ENCODE measurements around the gene DCHS2.

DCHS2 gene

GRCh38 chr4:154444958-154445357 is 46.6 kb downstream of the DCHS2 start:
- H3K4me3 ChIP-seq (ENCODE audit: low read length in 2 of 2) = no peak overlapping the region
- no CpG with 5 or more reads among the region's 2 CpGs for WGBS, 2 donors (ENCODE audit: extremely low coverage in 2 of 2, insufficient read length in 2 of 2, insufficient replicate concordance in 1 of 2)
- no peaks in the 10 kb centered on the region for H3K36me3 ChIP-seq (replicated peaks in 1 of 2; ENCODE audit: control insufficient read depth in 2 of 2, insufficient read depth in 2 of 2, low read length in 2 of 2)

GRCh38 chr4:154441982-154442381 is 49.6 kb downstream of the DCHS2 start:
- no peak overlapping the region for H3K23ac ChIP-seq (ENCODE audit: low read depth, low read length, poor library complexity)
- H3K14ac ChIP-seq (ENCODE audit: low read length) = no peak overlapping the region
- no peaks in the 10 kb centered on the region for H3K9me3 ChIP-seq (replicated peaks in 1 of 2; ENCODE audit: control insufficient read depth in 2 of 2, insufficient read depth in 1 of 2, low read depth in 1 of 2, low read length in 2 of 2)
- no peak overlapping the region for H4K91ac ChIP-seq (ENCODE audit: low read depth, low read length, poor library complexity)
- H3K4me1 ChIP-seq (ENCODE audit: control insufficient read depth in 2 of 2, insufficient read depth in 1 of 2, low read depth in 1 of 2, low read length in 2 of 2) = no peaks in the 10 kb centered on the region
- WGBS, 2 donors (ENCODE audit: extremely low coverage in 2 of 2, insufficient read length in 2 of 2, insufficient replicate concordance in 1 of 2) = 100% methylated on average over 1 of the region's 3 CpGs; no CpG with 5 or more reads in 1 of the 2 donors
- no peaks in the 10 kb centered on the region for H3K36me3 ChIP-seq (replicated peaks in 1 of 2; ENCODE audit: control insufficient read depth in 2 of 2, insufficient read depth in 2 of 2, low read length in 2 of 2)
- H3K4ac ChIP-seq (ENCODE audit: low read length) = no peak overlapping the region
- no peak overlapping the region for H4K8ac ChIP-seq (ENCODE audit: low read depth, low read length)
- H2BK15ac ChIP-seq (ENCODE audit: low read length) = no peak overlapping the region
- no peaks in the 10 kb centered on the region for H3K79me1 ChIP-seq (ENCODE audit: low read depth, low read length)
- no peak overlapping the region for H2AFZ ChIP-seq (ENCODE audit: low read length)
- peaks cover 0 to 12% (median 0%) of the 10 kb centered on the region in 3 experiments for H3K27me3 ChIP-seq (ENCODE audit: control insufficient read depth in 3 of 3, insufficient read depth in 3 of 3, low read depth in 1 of 3, low read length in 3 of 3)
- no peak for DNase-seq (ENCODE audit: low spot score)
- no peak overlapping the region for H3K4me3 ChIP-seq (ENCODE audit: low read length in 2 of 2)
- no peak overlapping the region for H2AK5ac ChIP-seq (ENCODE audit: low read depth, low read length)
- H3K9ac ChIP-seq (ENCODE audit: low read depth, low read length, poor library complexity) = no peak overlapping the region
- no peak overlapping the region for H3K4me2 ChIP-seq (ENCODE audit: insufficient read depth, low read length, poor library complexity, severe bottlenecking)
- no peak overlapping the region for H3K27ac ChIP-seq (replicated peaks; ENCODE audit: low read length)
- no peak overlapping the region for H2BK5ac ChIP-seq (ENCODE audit: low read length)
- no peak overlapping the region for H2BK120ac ChIP-seq (ENCODE audit: low read depth, low read length)
- no peak overlapping the region for H3K18ac ChIP-seq (ENCODE audit: low read length)
- H2BK12ac ChIP-seq (ENCODE audit: low read length) = no peak overlapping the region

More at GRCh38 chr4:154444958-154445357, 46.6 kb downstream of the DCHS2 start:
- no peak overlapping the region for H2BK120ac ChIP-seq (ENCODE audit: low read depth, low read length)
- H3K9me3 ChIP-seq (replicated peaks in 1 of 2; ENCODE audit: control insufficient read depth in 2 of 2, insufficient read depth in 1 of 2, low read depth in 1 of 2, low read length in 2 of 2) = no peaks in the 10 kb centered on the region
- H4K8ac ChIP-seq (ENCODE audit: low read depth, low read length) = no peak overlapping the region
- no peak overlapping the region for H3K14ac ChIP-seq (ENCODE audit: low read length)
- H2BK5ac ChIP-seq (ENCODE audit: low read length) = no peak overlapping the region
- H3K23ac ChIP-seq (ENCODE audit: low read depth, low read length, poor library complexity) = no peak overlapping the region
- peak overlapping the region; percentile 19 for H3K18ac ChIP-seq (ENCODE audit: low read length)
- H2AFZ ChIP-seq (ENCODE audit: low read length) = no peak overlapping the region
- H3K4me2 ChIP-seq (ENCODE audit: insufficient read depth, low read length, poor library complexity, severe bottlenecking) = no peak overlapping the region
- no peak overlapping the region for H2BK15ac ChIP-seq (ENCODE audit: low read length)
- no peak overlapping the region for H3K9ac ChIP-seq (ENCODE audit: low read depth, low read length, poor library complexity)
- H3K27ac ChIP-seq (replicated peaks; ENCODE audit: low read length) = no peak overlapping the region
- no peak overlapping the region for H2BK12ac ChIP-seq (ENCODE audit: low read length)
- no peak overlapping the region for H4K91ac ChIP-seq (ENCODE audit: low read depth, low read length, poor library complexity)
- DNase-seq (ENCODE audit: low spot score) = no peak
- H3K4ac ChIP-seq (ENCODE audit: low read length) = no peak overlapping the region
- H3K4me1 ChIP-seq (ENCODE audit: control insufficient read depth in 2 of 2, insufficient read depth in 1 of 2, low read depth in 1 of 2, low read length in 2 of 2) = no peaks in the 10 kb centered on the region
- H3K27me3 ChIP-seq (ENCODE audit: control insufficient read depth in 3 of 3, insufficient read depth in 3 of 3, low read depth in 1 of 3, low read length in 3 of 3) = peaks cover 0 to 15% (median 0%) of the 10 kb centered on the region in 3 experiments
- no peak overlapping the region for H2AK5ac ChIP-seq (ENCODE audit: low read depth, low read length)
- H3K79me1 ChIP-seq (ENCODE audit: low read depth, low read length) = no peaks in the 10 kb centered on the region

GRCh38 chr4:154441124-154441523 is 50.5 kb downstream of the DCHS2 start:
- Histone ChIP-seq H3K4ac (ENCODE audit: low read length) (no peak overlapping the region), H3K36me3 (replicated peaks in 1 of 2; ENCODE audit: control insufficient read depth in 2 of 2, insufficient read depth in 2 of 2, low read length in 2 of 2) (no peaks in the 10 kb centered on the region), H3K27ac (replicated peaks; ENCODE audit: low read length) (no peak overlapping the region), H3K27me3 (ENCODE audit: control insufficient read depth in 3 of 3, insufficient read depth in 3 of 3, low read depth in 1 of 3, low read length in 3 of 3) (peaks cover 0 to 8% (median 0%) of the 10 kb centered on the region in 3 experiments), H2AK5ac (ENCODE audit: low read depth, low read length) (no peak overlapping the region), H3K9me3 (replicated peaks in 1 of 2; ENCODE audit: control insufficient read depth in 2 of 2, insufficient read depth in 1 of 2, low read depth in 1 of 2, low read length in 2 of 2) (no peaks in the 10 kb centered on the region), H2BK12ac (ENCODE audit: low read length) (no peak overlapping the region), H3K14ac (ENCODE audit: low read length) (no peak overlapping the region), H3K4me3 (ENCODE audit: low read length in 2 of 2) (no peak overlapping the region), H3K4me2 (ENCODE audit: insufficient read depth, low read length, poor library complexity, severe bottlenecking) (no peak overlapping the region), H3K4me1 (ENCODE audit: control insufficient read depth in 2 of 2, insufficient read depth in 1 of 2, low read depth in 1 of 2, low read length in 2 of 2) (no peaks in the 10 kb centered on the region), H4K8ac (ENCODE audit: low read depth, low read length) (no peak overlapping the region), H3K79me1 (ENCODE audit: low read depth, low read length) (no peaks in the 10 kb centered on the region), H3K9ac (ENCODE audit: low read depth, low read length, poor library complexity) (no peak overlapping the region), H2BK120ac (ENCODE audit: low read depth, low read length) (no peak overlapping the region), H2BK5ac (ENCODE audit: low read length) (no peak overlapping the region), H3K18ac (ENCODE audit: low read length) (no peak overlapping the region), H2BK15ac (ENCODE audit: low read length) (no peak overlapping the region), H2AFZ (ENCODE audit: low read length) (no peak overlapping the region), H4K91ac (ENCODE audit: low read depth, low read length, poor library complexity) (no peak overlapping the region), H3K23ac (ENCODE audit: low read depth, low read length, poor library complexity) (no peak overlapping the region)
- WGBS, 2 donors (ENCODE audit: extremely low coverage in 2 of 2, insufficient read length in 2 of 2, insufficient replicate concordance in 1 of 2) = no CpG with 5 or more reads among the region's 1 CpG
- no peak for DNase-seq (ENCODE audit: low spot score)

- Histone ChIP-seq H2BK12ac (ENCODE audit: low read length) (no peak overlapping the region), H3K23ac (ENCODE audit: low read depth, low read length, poor library complexity) (no peak overlapping the region), H4K91ac (ENCODE audit: low read depth, low read length, poor library complexity) (no peak overlapping the region), H2AFZ (ENCODE audit: low read length) (no peak overlapping the region), H3K4me3 (ENCODE audit: low read length in 2 of 2) (no peak overlapping the region), H2AK5ac (ENCODE audit: low read depth, low read length) (no peak overlapping the region), H2BK120ac (ENCODE audit: low read depth, low read length) (no peak overlapping the region), H3K27me3 (ENCODE audit: control insufficient read depth in 3 of 3, insufficient read depth in 3 of 3, low read depth in 1 of 3, low read length in 3 of 3) (peaks cover 0 to 4% (median 0%) of the 10 kb centered on the region in 3 experiments), H3K27ac (replicated peaks; ENCODE audit: low read length) (no peak overlapping the region), H3K9me3 (replicated peaks in 1 of 2; ENCODE audit: control insufficient read depth in 2 of 2, insufficient read depth in 1 of 2, low read depth in 1 of 2, low read length in 2 of 2) (no peaks in the 10 kb centered on the region), H3K4me2 (ENCODE audit: insufficient read depth, low read length, poor library complexity, severe bottlenecking) (no peak overlapping the region), H3K79me1 (ENCODE audit: low read depth, low read length) (no peaks in the 10 kb centered on the region), H3K14ac (ENCODE audit: low read length) (no peak overlapping the region), H3K36me3 (replicated peaks in 1 of 2; ENCODE audit: control insufficient read depth in 2 of 2, insufficient read depth in 2 of 2, low read length in 2 of 2) (no peaks in the 10 kb centered on the region), H3K18ac (ENCODE audit: low read length) (no peak overlapping the region), H3K4ac (ENCODE audit: low read length) (no peak overlapping the region), H3K9ac (ENCODE audit: low read depth, low read length, poor library complexity) (no peak overlapping the region), H2BK5ac (ENCODE audit: low read length) (no peak overlapping the region), H4K8ac (ENCODE audit: low read depth, low read length) (no peak overlapping the region), H3K4me1 (ENCODE audit: control insufficient read depth in 2 of 2, insufficient read depth in 1 of 2, low read depth in 1 of 2, low read length in 2 of 2) (no peaks in the 10 kb centered on the region), H2BK15ac (ENCODE audit: low read length) (no peak overlapping the region)
- no CpG with 5 or more reads among the region's 1 CpG for WGBS, 2 donors (ENCODE audit: extremely low coverage in 2 of 2, insufficient read length in 2 of 2, insufficient replicate concordance in 1 of 2)
- DNase-seq (ENCODE audit: low spot score) = no peak
Measured at GRCh38 chr4:154439224-154439623, 52.4 kb downstream of the DCHS2 start.

All from neuronal stem cell (in vitro differentiated cells).